Hepatocyte (in vitro differentiated cells): Measurements from ENCODE around the gene TNS4. TPM values are rescaled to one million over a fixed set of nuclear protein-coding genes. Genes with fewer than 3 reads are reported as not detected.

ENCODE experiments used
- DNase-seq: peaks from one replicate; pipeline ENCODE4 v3.0.0-alpha.2; 2016; ENCODE audit warnings: low spot score
- H2AFZ ChIP-seq: fragments of 200-600 bp; sonication (generic); 2 replicates; pipeline ENCODE4 v1.6.0; 2016; ENCODE audit warnings: antibody characterized with exemption, mild to moderate bottlenecking
- H3K27ac ChIP-seq: fragments of 200-600 bp; sonication (generic); 2 replicates; pipeline ENCODE4 v1.5.1; 2016; ENCODE audit warnings: mild to moderate bottlenecking
- H3K27me3 ChIP-seq: fragments of 200-600 bp; sonication (generic); 2 replicates; pipeline ENCODE4 v1.6.1; 2016
- H3K36me3 ChIP-seq: fragments of 200-600 bp; sonication (generic); replicated peaks from 2 replicates; pipeline ENCODE4 v1.5.1; 2016; ENCODE audit warnings: low read depth; ENCODE audit not compliant: insufficient read depth
- H3K4me1 ChIP-seq: fragments of 200-600 bp; sonication (generic); 2 replicates; pipeline ENCODE4 v1.5.1; 2016; ENCODE audit warnings: mild to moderate bottlenecking, moderate library complexity; ENCODE audit not compliant: insufficient read depth
- H3K4me2 ChIP-seq: fragments of 200-600 bp; sonication (generic); 2 replicates; pipeline ENCODE4 v1.6.0; 2016
- H3K4me3 ChIP-seq: fragments of 200-600 bp; sonication (generic); 2 replicates; pipeline ENCODE4 v1.5.1; 2016; ENCODE audit warnings: mild to moderate bottlenecking
- H3K79me2 ChIP-seq: fragments of 200-600 bp; sonication (generic); 2 replicates; pipeline ENCODE4 v1.6.0; 2017; ENCODE audit warnings: mild to moderate bottlenecking
- H3K9me2 ChIP-seq: fragments of 200-600 bp; sonication (generic); replicated peaks from 2 replicates; pipeline ENCODE4 v1.6.0; 2017; ENCODE audit warnings: mild to moderate bottlenecking; ENCODE audit not compliant: insufficient read depth
- H3K9me3 ChIP-seq: fragments of 200-600 bp; sonication (generic); 2 replicates; pipeline ENCODE4 v1.5.1; 2016; ENCODE audit warnings: low read depth, mild to moderate bottlenecking
- H4K20me1 ChIP-seq: fragments of 200-600 bp; sonication (generic); 2 replicates; pipeline ENCODE4 v1.6.0; 2016; ENCODE audit warnings: mild to moderate bottlenecking; ENCODE audit not compliant: insufficient read depth, poor library complexity, severe bottlenecking
- CTCF ChIP-seq: fragments of 200-600 bp; sonication (generic); IDR thresholded peaks from 2 replicates; pipeline ENCODE4 v1.5.1; 2016; ENCODE audit warnings: antibody characterized with exemption, mild to moderate bottlenecking; ENCODE audit not compliant: poor library complexity
- EZH2 ChIP-seq: fragments of 200-600 bp; sonication (generic); IDR thresholded peaks from 2 replicates; pipeline ENCODE4 v1.6.1; 2016; ENCODE audit warnings: antibody characterized with exemption, mild to moderate bottlenecking, borderline replicate concordance
- EZH2phosphoT487 ChIP-seq: fragments of 200-600 bp; sonication (generic); IDR thresholded peaks from one replicate; pipeline ENCODE4 v1.6.1; 2018; ENCODE audit warnings: antibody characterized with exemption, mild to moderate bottlenecking, low read depth, moderate library complexity; ENCODE audit not compliant: unreplicated experiment, severe bottlenecking
- WGBS: methylation state at CpG from one replicate; pipeline ENCODE4 v1.1.6; 2016; ENCODE audit warnings: low lambda C conversion rate; ENCODE audit errors: missing lambda C conversion rate; 5-methylcytosine and 5-hydroxymethylcytosine counted together
- polyA plus RNA-seq: library from polyadenylated mRNA; unstranded; fragments of >200 nt; fragmentation: Nextera tagmentation; extraction: Ambion mirVana; gene quantifications from 2 replicates; pipeline ENCODE4 v1.2.1, GENCODE V29; 2016
- total RNA-seq: library from RNA; depleted of rRNA; stranded (reverse); fragments of >200 nt; gene quantifications from 2 replicates; pipeline ENCODE4 v1.2.3, GENCODE V29; 2014

The TNS4 gene
- total and polyA plus RNA-seq, 2 experiments from 2014 or later = 0.07 TPM; not detected in 1

- Histone ChIP-seq H3K79me2 (no peaks in the 10 kb centered on the region), H3K27ac (no peak overlapping the region), H3K4me2 (no peak overlapping the region), H3K36me3 (no peaks in the 10 kb centered on the region), H3K4me1 (peaks cover 46% of the 10 kb centered on the region), H2AFZ (no peak overlapping the region), H3K9me2 (no peaks in the 10 kb centered on the region), H3K9me3 (no peaks in the 10 kb centered on the region), H4K20me1 (no peaks in the 10 kb centered on the region), H3K27me3 (no peaks in the 10 kb centered on the region), H3K4me3 (no peak overlapping the region)
- TF ChIP-seq EZH2 (no peak), EZH2phosphoT487 (no peak), CTCF (no peak)
- WGBS = 91% methylated on average over 10 of the region's 11 CpGs
- DNase-seq = no peak
These were observed 44.2 kb upstream of the TNS4 start for GRCh38 chr17:40545660-40546059.

GRCh38 chr17:40542558-40543411 is 41.4 kb upstream of the TNS4 start:
- no peak overlapping the region for H3K4me2 ChIP-seq
- TF ChIP-seq EZH2phosphoT487 (no peak), CTCF (no peak), EZH2 (no peak)
- peak; percentile 86 for DNase-seq
- no peaks in the 10 kb centered on the region for H3K79me2 ChIP-seq
- peaks cover 27% of the 10 kb centered on the region for H3K4me1 ChIP-seq
- no peaks in the 10 kb centered on the region for H3K9me2 ChIP-seq
- H3K9me3 ChIP-seq = no peaks in the 10 kb centered on the region
- 56% methylated on average over 14 of the region's 14 CpGs for WGBS
- no peak overlapping the region for H3K4me3 ChIP-seq
- H4K20me1 ChIP-seq = no peaks in the 10 kb centered on the region
- H3K27me3 ChIP-seq = no peaks in the 10 kb centered on the region
- no peaks in the 10 kb centered on the region for H3K36me3 ChIP-seq
- H2AFZ ChIP-seq = no peak overlapping the region
- peak overlapping the region; percentile 91 for H3K27ac ChIP-seq

- TF ChIP-seq CTCF (no peak), EZH2phosphoT487 (no peak), EZH2 (no peak)
- Histone ChIP-seq H3K4me2 (peak overlapping the region; percentile 27), H3K27me3 (no peaks in the 10 kb centered on the region), H3K4me1 (peaks cover 29% of the 10 kb centered on the region), H3K9me3 (no peaks in the 10 kb centered on the region), H3K27ac (peak overlapping the region; percentile 91), H3K4me3 (no peak overlapping the region), H3K79me2 (no peaks in the 10 kb centered on the region), H3K36me3 (no peaks in the 10 kb centered on the region), H4K20me1 (no peaks in the 10 kb centered on the region), H3K9me2 (no peaks in the 10 kb centered on the region), H2AFZ (no peak overlapping the region)
- 69% methylated on average over 18 of the region's 18 CpGs for WGBS
- DNase-seq = no peak
These were observed 40.6 kb upstream of the TNS4 start for GRCh38 chr17:40541873-40542557.
